ENCODE results near the gene GATA2.

DNA sequence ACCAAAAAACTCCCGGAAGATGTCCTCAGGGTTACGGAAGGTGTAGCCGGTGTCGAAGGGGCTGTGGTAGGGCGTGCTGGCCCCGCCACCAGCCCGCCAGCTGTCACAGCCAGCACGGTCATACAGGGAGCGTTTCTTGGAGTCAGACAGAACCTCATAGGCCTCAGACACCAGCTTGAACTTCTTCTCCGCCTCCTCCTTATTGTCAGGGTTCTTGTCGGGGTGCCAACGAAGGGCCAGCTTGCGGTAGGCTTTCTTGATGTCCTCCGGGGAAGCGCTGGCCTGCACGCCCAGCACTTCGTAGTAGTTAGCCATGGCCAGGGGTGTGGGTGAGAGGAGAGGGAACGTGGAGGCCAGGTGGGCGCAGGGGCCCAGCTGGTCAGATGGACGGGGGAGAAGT is 30.1 kb downstream of the GATA2 start:
- TF ChIP-seq MAFK (IDR thresholded peaks at IDR 0.05; ENCODE audit: low read depth, low read length) (no peak), CEBPB (IDR thresholded peaks at IDR 0.05; ENCODE audit: low read depth, low read length) (no peak), EZH2 (IDR thresholded peaks at IDR 0.05; ENCODE audit: low read depth, low read length, severe bottlenecking) (no peak), RFX5 (IDR thresholded peaks at IDR 0.05; ENCODE audit: borderline replicate concordance, low read depth, low read length) (no peak), RXRA (IDR thresholded peaks at IDR 0.05; ENCODE audit: insufficient read depth, low read depth, low read length) (no peak), KDM5A (IDR thresholded peaks at IDR 0.05; ENCODE audit: low read length) (no peak), TAF1 (IDR thresholded peaks at IDR 0.05; ENCODE audit: low read depth, low read length) (no peak), JUND (IDR thresholded peaks at IDR 0.05; ENCODE audit: low read length) (no peak), EGR1 (IDR thresholded peaks at IDR 0.05; ENCODE audit: borderline replicate concordance, low read depth, low read length) (no peak), GABPA (IDR thresholded peaks at IDR 0.05; ENCODE audit: borderline replicate concordance, insufficient read depth, low read length) (no peak)
- TF ChIP-seq, protein P1, sequence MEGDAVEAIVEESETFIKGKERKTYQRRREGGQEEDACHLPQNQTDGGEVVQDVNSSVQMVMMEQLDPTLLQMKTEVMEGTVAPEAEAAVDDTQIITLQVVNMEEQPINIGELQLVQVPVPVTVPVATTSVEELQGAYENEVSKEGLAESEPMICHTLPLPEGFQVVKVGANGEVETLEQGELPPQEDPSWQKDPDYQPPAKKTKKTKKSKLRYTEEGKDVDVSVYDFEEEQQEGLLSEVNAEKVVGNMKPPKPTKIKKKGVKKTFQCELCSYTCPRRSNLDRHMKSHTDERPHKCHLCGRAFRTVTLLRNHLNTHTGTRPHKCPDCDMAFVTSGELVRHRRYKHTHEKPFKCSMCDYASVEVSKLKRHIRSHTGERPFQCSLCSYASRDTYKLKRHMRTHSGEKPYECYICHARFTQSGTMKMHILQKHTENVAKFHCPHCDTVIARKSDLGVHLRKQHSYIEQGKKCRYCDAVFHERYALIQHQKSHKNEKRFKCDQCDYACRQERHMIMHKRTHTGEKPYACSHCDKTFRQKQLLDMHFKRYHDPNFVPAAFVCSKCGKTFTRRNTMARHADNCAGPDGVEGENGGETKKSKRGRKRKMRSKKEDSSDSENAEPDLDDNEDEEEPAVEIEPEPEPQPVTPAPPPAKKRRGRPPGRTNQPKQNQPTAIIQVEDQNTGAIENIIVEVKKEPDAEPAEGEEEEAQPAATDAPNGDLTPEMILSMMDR (IDR thresholded peaks at IDR 0.05; ENCODE audit: control extremely low read depth in 1 of 3, insufficient read depth in 1 of 3, low read depth in 1 of 3, low read length in 3 of 3): no peak
